K562 (cell line): ENCODE measurements around the gene CENPX. TPM values are rescaled to one million over a fixed set of nuclear protein-coding genes. Genes with fewer than 3 reads are reported as not detected.

Source experiments
- BDP1 ChIP-seq: IDR thresholded peaks from 3 replicates; pipeline ENCODE4 v1.6.1; 2011; ENCODE audit not compliant: insufficient read length, insufficient read depth
- E2F8 ChIP-seq: fragments of 450-650 bp; IDR thresholded peaks from 2 replicates; pipeline ENCODE4 v1.7.1; 2018; ENCODE audit warnings: mild to moderate bottlenecking, low read depth; ENCODE audit not compliant: partially characterized antibody
- HBP1 ChIP-seq: fragments of 450-650 bp; formaldehyde crosslinking; IDR thresholded peaks from 2 replicates; pipeline ENCODE4 v1.4.0; 2022; ENCODE audit warnings: missing genetic modification characterization
- KLF10 ChIP-seq: fragments of 250-450 bp; sonication (Bioruptor Pico); IDR thresholded peaks from 2 replicates; pipeline ENCODE4 v1.6.1; 2021; ENCODE audit warnings: matching md5 sums
- MTA2 ChIP-seq: fragments of 450-650 bp; IDR thresholded peaks from 2 replicates; pipeline ENCODE4 v1.6.1; 2016; ENCODE audit warnings: low read depth
- PHB2 ChIP-seq: fragments of 450-650 bp; IDR thresholded peaks from 2 replicates; pipeline ENCODE4 v1.6.1; 2017; ENCODE audit warnings: low read depth
- PPARD ChIP-seq: fragments of 250-450 bp; sonication (Bioruptor Pico); IDR thresholded peaks from 2 replicates; pipeline ENCODE4 v1.8.0; 2022; ENCODE audit warnings: inconsistent platforms, mild to moderate bottlenecking, moderate library complexity
- RAD21 ChIP-seq, 2 experiments: fragments of 250-450 bp in 1 of 2; fragments of 450-650 bp in 1 of 2; sonication (Bioruptor Pico) in 1 of 2; formaldehyde crosslinking in 1 of 2; IDR thresholded peaks in 1 of 2; conservative IDR thresholded peaks in 1 of 2; 2 replicates each; pipeline versions ENCODE4 v1.4.0 to v1.8.0; 2020 to 2022; ENCODE audit warnings: mild to moderate bottlenecking in 2 of 2, moderate library complexity in 1 of 2
- RBM14 ChIP-seq: fragments of 200-400 bp; formaldehyde crosslinking; IDR thresholded peaks from 2 replicates; pipeline ENCODE4 v1.6.1; 2018; ENCODE audit warnings: low read depth, mild to moderate bottlenecking, low read length, moderate library complexity, borderline replicate concordance; ENCODE audit not compliant: insufficient read depth
- SMARCC2 ChIP-seq: fragments of 450-650 bp; IDR thresholded peaks from 2 replicates; pipeline ENCODE4 v1.6.1; 2017; ENCODE audit warnings: antibody characterized with exemption, moderate library complexity, mild to moderate bottlenecking, low read depth
- SP2 ChIP-seq: IDR thresholded peaks from 2 replicates; pipeline ENCODE4 v1.6.1; 2011; ENCODE audit warnings: mild to moderate bottlenecking, low read depth, low read length, moderate library complexity; ENCODE audit not compliant: poor library complexity, severe bottlenecking; ENCODE audit errors: extremely low read depth
- STAT5A ChIP-seq: IDR thresholded peaks from 2 replicates; pipeline ENCODE4 v1.6.1; 2012; ENCODE audit warnings: low read length, inconsistent platforms, borderline replicate concordance
- XRCC5 ChIP-seq: fragments of 200-400 bp; formaldehyde crosslinking; IDR thresholded peaks from 2 replicates; pipeline ENCODE4 v1.6.1; 2017; ENCODE audit warnings: low read depth, mild to moderate bottlenecking, low read length
- ZNF277 ChIP-seq: fragments of 250-450 bp; sonication (Bioruptor Pico); IDR thresholded peaks from 2 replicates; pipeline ENCODE4 v1.8.0; 2022; ENCODE audit warnings: inconsistent platforms, mild to moderate bottlenecking, moderate library complexity, borderline replicate concordance
- ZNF398 ChIP-seq: fragments of 250-450 bp; sonication (Bioruptor Pico); IDR thresholded peaks from 2 replicates; pipeline ENCODE4 v1.8.0; 2021; ENCODE audit warnings: moderate library complexity, mild to moderate bottlenecking, inconsistent platforms
- ZNF561 ChIP-seq: fragments of 450-650 bp; formaldehyde crosslinking; conservative IDR thresholded peaks from 2 replicates; pipeline ENCODE4 v1.4.0; 2020; ENCODE audit warnings: mild to moderate bottlenecking, moderate library complexity
- polyA plus RNA-seq, 8 experiments: library from polyadenylated mRNA; depleted of rRNA in 4 of 8; stranded (reverse) in 5 of 8; unstranded in 3 of 8; fragments of >200 nt; fragmentation: Nextera tagmentation in 2 of 8; fragmentation: Illumina TruSeq in 1 of 8; extraction: Ambion mirVana in 2 of 8; extraction: Trizol in 1 of 8; gene quantifications; 2 replicates each; pipeline versions ENCODE4 v1.2.1 to v1.2.3, GENCODE V29; 2011 to 2014; ENCODE audit warnings: inconsistent platforms in 1 of 8, missing spikeins in 1 of 8
- total RNA-seq, 7 experiments: library from RNA; depleted of rRNA in 6 of 7; stranded (reverse); fragments of >200 nt in 6 of 7; fragmentation: Illumina TruSeq in 2 of 7; extraction: Trizol in 2 of 7; gene quantifications; 2 replicates each; pipeline versions ENCODE4 v1.2.1 to v1.2.3, GENCODE V29; 2011 to 2021; ENCODE audit warnings: low replicate concordance in 1 of 7

Gene CENPX
- total and polyA plus RNA-seq, 9 of the 15 experiments (the other 6 are each of a cell fraction or from before 2014, with no cell fraction given): 32.7 to 352 (median 127) TPM

- no peak for TF ChIP-seq RBM14
- no peak for TF ChIP-seq ZNF561 (CRISPR knock-in tag)
- no peak for TF ChIP-seq ZNF398
- no peak for TF ChIP-seq KLF10 (CRISPR knock-in tag)
- no peak for TF ChIP-seq RAD21 (CRISPR knock-in tag; conservative IDR thresholded peaks at IDR 0.05 in 1 of 2, IDR thresholded peaks at IDR 0.05 in 1 of 2)
- TF ChIP-seq SP2: no peak
- no peak for TF ChIP-seq STAT5A
- no peak for TF ChIP-seq BDP1
- TF ChIP-seq PHB2: no peak
- TF ChIP-seq SMARCC2: no peak
- TF ChIP-seq HBP1 (CRISPR knock-in tag): no peak
- no peak for TF ChIP-seq XRCC5
- no peak for TF ChIP-seq PPARD (CRISPR knock-in tag)
- TF ChIP-seq ZNF277 (CRISPR knock-in tag): no peak
- TF ChIP-seq E2F8: no peak
- TF ChIP-seq MTA2: no peak
Measured at GRCh38 chr17:82022310-82022980, at the start of gene CENPX (continued).
